T-helper 2 cell (primary cell): ENCODE measurements around the gene OSBP2.
"Not testable (repeated sequence)": the region's sequence is repeated elsewhere in the genome, so short reads cannot be mapped to it uniquely, and the experiment has no call there.

Experiments
- DNase-seq, 5 experiments: peaks; one replicate each; pipeline versions ENCODE4 v3.0.0 to v3.0.0-alpha.2; 2012 to 2022

Gene OSBP2

GRCh38 chr22:30773919-30774318 is 79.2 kb downstream of the OSBP2 start:
- DNase-seq, result no peak

GRCh38 chr22:30774566-30774965 is 79.9 kb downstream of the OSBP2 start:
- DNase-seq, result no peak

GRCh38 chr22:30776476-30776875 is 81.8 kb downstream of the OSBP2 start:
- DNase-seq, result no peak

- not testable (repeated sequence) for DNase-seq
These were observed 82.5 kb downstream of the OSBP2 start for GRCh38 chr22:30777146-30777545.

GRCh38 chr22:30777587-30777986 is 82.9 kb downstream of the OSBP2 start:
- DNase-seq, result no peak

- DNase-seq, result no peak
These were observed 83.6 kb downstream of the OSBP2 start for GRCh38 chr22:30778261-30778660.

GRCh38 chr22:30780026-30780425 is 85.4 kb downstream of the OSBP2 start:
- DNase-seq, result peak in 1 of 5 experiments; percentile 10

- no peak for DNase-seq
These were observed 86.7 kb downstream of the OSBP2 start for GRCh38 chr22:30781271-30781875.

- DNase-seq, result no peak
These were observed 87.9 kb downstream of the OSBP2 start for GRCh38 chr22:30782613-30783012.

- DNase-seq, result no peak
These were observed 88.3 kb downstream of the OSBP2 start for GRCh38 chr22:30783021-30783420.

GRCh38 chr22:30785527-30785926 is 90.9 kb downstream of the OSBP2 start:
- no peak for DNase-seq

GRCh38 chr22:30790366-30790765 is 95.7 kb downstream of the OSBP2 start:
- DNase-seq, result no peak

GRCh38 chr22:30792456-30792855 is 97.8 kb downstream of the OSBP2 start:
- DNase-seq, result no peak

- no peak for DNase-seq
These were observed 100.4 kb downstream of the OSBP2 start for GRCh38 chr22:30795118-30795517.

GRCh38 chr22:30801695-30802094 is 107.0 kb downstream of the OSBP2 start:
- no peak for DNase-seq

- DNase-seq, result peak; percentile 24 to 82 (median 47)
These were observed 107.8 kb downstream of the OSBP2 start for GRCh38 chr22:30802202-30803166.

GRCh38 chr22:30803679-30804078 is 109.0 kb downstream of the OSBP2 start:
- no peak for DNase-seq

GRCh38 chr22:30804626-30805025 is 110.0 kb downstream of the OSBP2 start:
- no peak for DNase-seq

- peak in 1 of 5 experiments; percentile 8 for DNase-seq
These were observed 111.8 kb downstream of the OSBP2 start for GRCh38 chr22:30806391-30806861.

GRCh38 chr22:30809086-30809485 is 114.4 kb downstream of the OSBP2 start:
- no peak for DNase-seq

GRCh38 chr22:30810105-30810504 is 115.4 kb downstream of the OSBP2 start:
- DNase-seq, result no peak

GRCh38 chr22:30813936-30814335 is 119.3 kb downstream of the OSBP2 start:
- no peak for DNase-seq

GRCh38 chr22:30816413-30816812 is 121.7 kb downstream of the OSBP2 start:
- no peak for DNase-seq

- no peak for DNase-seq
These were observed 126.7 kb downstream of the OSBP2 start for GRCh38 chr22:30821381-30821780.
